IPS-11a (cell line): ENCODE results near the gene NAT10.

Experiments used
- H3K4me3 ChIP-seq: one replicate; pipeline ENCODE4 v1.5.1; 2013; ENCODE audit warnings: low read depth, low read length, control low read depth

NAT10 gene

DNA sequence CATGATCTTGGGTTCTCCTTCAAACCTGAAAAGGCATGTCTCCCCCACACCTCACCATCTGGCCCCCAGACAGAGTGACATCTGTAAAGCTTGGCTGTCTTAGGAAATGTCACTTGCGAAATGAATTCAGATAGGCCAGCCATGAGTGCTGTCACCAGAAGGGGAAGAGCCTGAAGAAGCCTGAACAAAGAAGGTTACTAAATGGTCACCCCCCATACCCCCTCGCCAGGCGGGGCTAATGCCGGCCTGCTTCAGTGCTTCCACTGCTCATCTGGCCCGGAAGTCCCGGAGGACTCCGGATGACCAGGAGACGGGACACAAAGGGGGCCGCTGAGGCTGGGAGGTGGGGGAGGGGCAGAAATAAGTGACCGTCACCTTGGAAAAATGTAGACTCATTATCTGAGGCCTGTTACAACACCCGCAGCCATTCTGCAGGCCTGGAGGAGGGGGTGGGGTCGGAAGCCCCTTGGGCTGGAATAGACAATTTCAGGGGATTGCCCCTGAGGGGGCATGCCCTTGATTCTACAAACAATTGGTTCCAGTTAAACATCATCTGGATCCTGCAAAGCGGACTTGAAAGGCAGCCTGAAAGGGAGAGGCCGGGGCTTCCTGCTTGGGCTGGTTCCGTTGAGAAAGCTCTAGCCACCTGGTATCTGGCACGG is 43.2 kb downstream of the NAT10 start:
- no peak overlapping the region for H3K4me3 ChIP-seq

DNA sequence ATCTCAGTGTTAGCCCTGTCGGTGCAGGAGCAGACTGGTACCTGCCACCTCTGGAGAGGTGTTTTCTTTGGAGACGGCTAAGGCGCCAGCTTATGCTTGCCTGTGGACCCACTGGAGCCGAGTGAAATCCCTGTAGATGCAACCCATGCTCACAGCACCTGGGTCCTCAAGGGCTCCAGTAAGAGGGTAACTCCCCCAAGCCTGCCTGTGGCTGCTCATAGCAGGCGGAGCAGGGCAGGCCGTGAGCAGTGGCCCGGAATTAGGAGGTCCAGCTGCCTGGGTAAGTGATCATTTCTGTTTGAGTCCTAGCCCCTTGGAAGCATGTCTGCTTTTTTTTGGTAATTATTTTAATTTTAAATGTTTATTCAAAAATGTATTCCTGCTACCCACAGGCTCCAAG is 43.8 kb downstream of the NAT10 start:
- no peak overlapping the region for H3K4me3 ChIP-seq

DNA sequence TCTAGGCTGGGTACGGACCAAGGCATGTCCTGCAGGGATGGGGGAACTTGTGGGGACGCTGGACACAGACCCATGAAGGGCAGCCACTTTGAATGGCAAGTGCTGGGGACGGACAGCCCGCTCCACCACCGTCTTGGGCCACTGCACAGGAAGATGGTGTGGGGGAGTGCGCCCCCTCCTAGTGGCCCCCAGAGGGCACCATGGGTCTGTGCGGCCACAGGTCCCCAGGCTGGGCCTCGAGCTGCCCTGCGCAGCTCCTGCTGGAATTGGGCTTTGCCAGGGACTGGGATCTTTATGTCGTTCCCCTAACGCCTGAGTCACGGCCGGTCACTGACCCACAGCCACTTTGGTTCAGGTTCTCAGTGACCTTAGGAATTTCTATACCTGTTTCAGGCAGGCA is 44.4 kb downstream of the NAT10 start:
- no peak overlapping the region for H3K4me3 ChIP-seq

DNA sequence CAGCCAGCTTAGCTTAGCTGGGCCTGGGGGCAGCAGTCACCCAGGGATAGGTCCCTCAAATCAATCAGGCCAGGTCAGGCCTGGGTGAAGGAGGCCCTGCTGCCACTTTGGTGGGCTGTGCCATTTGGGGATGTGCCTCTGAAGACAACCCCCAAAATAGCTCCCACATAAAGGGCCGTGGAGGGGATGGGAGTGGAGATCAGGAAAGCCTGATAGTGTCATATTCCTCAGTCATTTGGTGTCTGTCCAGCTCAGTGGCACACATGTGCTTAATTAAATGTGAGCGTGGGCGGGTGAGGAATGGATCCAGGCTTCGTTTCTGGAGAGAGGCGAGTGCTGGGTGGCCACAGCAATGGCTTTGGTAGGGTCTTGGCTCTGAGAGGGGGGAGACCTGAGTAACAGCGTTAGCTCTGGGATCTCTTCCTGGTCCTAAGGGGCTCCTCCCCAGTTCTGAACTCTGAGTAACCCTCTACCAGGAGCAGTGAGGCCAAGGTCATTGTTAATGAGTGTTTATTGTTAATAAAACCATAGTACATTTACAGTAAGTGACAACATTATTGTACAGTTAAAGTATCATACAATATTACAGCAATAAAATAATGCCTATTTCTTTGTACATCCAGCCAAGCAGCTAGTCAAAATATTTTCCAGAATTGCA is 45.2 kb downstream of the NAT10 start:
- no peak overlapping the region for H3K4me3 ChIP-seq

DNA sequence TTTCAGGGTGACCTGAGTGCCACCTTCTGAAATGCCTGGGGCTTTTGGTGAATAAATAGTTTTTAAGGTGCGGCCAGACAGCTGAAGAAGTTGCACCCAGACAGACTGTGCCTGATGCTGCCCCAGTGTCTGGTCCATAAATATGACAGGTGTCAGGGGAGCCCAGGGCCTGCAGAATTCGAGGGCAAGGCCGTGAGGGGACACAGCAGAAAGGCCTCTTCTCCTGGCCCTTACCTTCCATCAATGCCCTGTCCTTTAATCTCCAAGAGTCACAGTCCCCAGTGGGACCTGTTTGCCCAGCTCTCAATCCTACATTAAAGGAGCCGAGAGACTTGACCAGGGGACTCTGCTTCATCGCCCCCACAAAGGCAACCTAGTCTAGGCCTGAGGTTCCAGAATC is 45.7 kb downstream of the NAT10 start:
- no peak overlapping the region for H3K4me3 ChIP-seq

DNA sequence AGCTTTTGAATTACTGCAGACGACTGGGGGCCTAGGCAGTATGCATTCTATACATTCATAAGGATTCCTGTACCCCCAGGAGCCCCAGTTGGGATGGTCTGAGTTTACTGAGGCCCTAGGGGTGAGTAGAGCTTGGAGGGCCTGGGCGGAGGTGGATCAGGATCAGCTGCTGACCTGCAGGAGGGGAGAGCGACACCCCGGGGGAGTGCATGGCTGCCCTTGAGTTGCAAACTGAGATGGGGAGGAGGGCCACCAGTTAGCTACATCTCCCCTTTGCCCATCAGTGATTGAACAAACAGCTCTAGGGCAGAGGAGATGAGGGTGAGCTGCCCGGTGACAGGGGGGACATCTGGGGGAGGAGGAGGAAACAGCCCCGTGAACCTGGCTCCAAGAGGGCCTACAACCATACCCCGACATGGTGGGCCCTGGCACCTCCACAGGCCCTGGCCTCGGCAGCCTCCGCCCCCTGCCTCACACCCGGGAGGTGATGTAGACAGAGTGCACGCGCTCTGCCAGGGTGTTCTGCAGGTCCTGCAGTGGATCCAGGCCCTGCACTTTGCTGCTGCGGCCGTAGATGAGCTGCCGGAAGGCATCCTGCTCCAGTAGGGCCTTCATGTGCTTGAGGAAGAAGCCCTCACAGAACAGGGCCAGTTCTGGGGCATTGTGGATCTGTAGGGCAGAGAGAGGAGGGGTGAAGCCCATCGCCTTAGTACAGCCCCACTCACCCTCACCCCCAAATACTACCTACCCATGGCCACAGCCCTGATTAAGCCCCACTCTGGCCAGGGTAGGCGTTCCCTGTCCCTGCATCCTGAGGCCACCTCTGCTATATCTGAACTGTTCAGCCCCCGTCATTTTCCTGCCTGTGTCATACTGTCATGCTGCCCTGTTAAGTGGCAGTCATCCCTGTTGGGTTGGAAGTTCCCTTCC is 46.8 kb downstream of the NAT10 start:
- H3K4me3 ChIP-seq, result no peak overlapping the region

DNA sequence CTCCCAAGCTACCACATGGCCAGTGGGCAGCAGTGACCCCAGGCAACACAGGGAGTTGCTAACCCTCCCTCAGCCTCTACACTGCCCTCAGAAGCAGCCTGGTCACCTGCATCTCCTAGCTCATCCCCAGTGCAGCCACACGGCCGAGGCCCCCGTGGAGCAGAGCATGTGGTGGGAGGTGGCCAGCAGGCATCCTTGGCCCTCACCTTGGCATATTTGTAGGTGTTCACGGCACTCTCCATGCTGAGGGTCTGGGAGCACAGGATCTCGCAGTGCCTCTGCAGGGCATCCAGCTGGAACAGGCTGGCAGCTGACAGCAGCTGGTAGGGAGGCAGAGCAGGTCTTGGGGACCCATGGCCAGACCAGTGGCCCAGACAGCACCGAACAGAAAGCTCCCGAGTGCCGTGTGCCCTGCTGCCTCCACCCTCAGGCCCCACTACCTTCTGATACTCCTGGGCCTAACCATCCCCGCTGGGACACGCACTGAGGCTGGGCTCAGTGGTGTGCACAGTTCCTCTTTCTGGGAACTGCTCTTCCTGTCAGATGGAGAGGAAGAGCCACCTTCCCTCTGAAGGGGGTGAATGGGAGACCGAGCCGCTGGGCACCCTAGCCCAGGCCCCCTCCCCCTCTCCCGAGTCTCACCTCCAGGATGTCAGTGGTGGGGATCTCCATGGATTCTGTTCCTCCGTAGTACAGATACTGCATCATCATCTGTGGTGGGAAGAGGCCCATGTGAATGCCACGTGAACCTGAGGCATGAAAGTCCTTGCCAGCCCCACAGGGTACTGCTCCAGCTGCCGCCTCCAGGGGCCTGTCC is 48.8 kb downstream of the NAT10 start:
- no peak overlapping the region for H3K4me3 ChIP-seq

DNA sequence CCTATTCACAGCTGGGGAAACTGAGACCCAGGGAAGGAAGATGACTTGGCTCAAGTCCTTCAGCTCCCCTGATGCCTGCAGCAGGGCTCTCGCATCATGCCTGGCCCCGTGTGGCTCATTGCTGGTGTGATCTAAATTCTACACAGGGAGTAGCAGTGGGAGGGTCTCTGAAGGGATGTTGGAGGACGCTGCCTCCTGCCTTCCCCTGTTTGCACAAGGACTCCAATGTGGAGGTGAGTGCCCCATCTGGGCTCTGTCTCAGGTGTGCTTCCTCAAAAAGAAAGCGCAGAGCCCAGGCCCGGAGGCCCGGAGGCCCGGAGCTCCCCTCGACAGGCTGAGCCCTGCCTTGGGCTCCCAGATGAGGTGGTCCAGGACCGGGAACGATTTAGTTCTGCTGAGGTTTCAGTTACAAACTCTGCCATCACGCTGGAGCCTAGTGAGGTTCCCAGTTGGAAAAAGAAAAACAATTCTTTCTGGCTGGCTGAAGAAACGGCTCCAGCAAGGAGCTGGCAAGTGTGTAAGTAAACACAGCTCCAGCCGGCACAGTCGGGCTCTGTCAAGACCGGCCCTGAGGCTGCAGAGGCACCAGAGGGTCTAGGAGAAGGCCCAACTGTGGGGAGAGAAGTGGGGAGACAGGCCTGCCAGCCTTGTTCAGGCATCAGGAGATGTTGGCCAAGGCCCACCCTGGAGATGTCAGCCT is 49.8 kb downstream of the NAT10 start:
- no peak overlapping the region for H3K4me3 ChIP-seq

DNA sequence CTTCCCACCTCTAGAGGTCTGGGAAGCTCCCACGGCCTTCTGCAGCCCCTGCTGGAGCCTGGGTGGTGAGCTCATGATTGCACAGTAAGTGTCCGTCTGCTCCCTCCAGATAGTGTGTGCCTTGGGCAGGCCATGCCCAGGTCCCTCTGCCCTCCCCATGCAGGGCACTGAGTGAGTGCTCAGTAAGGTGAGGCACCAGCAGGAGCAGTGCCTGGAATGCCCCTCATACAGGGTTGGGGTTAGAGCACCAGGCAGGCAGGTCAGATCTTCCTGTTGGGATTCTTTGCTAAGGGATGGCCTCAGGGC is 50.3 kb downstream of the NAT10 start:
- H3K4me3 ChIP-seq, result no peak overlapping the region

DNA sequence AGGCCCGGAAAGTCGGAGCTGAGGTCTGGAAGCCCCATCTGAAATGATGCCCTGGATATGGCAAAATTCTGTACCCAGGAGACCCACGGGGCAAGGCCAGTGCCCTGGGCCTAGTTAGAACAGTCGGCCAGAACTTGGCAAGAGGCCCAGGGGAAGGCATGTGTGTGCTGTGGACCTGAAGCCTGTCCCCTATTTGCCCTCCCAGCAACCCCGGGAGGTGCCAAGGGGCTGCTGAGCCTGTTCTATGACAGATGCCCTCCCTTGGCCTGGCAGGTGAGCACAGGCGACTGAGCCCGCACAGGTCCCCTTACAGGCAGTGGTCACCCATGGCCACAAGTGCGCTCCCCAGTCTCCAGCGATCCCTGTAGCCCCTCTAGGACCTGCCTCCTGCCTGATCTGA is 51.7 kb downstream of the NAT10 start:
- H3K4me3 ChIP-seq, result no peak overlapping the region

DNA sequence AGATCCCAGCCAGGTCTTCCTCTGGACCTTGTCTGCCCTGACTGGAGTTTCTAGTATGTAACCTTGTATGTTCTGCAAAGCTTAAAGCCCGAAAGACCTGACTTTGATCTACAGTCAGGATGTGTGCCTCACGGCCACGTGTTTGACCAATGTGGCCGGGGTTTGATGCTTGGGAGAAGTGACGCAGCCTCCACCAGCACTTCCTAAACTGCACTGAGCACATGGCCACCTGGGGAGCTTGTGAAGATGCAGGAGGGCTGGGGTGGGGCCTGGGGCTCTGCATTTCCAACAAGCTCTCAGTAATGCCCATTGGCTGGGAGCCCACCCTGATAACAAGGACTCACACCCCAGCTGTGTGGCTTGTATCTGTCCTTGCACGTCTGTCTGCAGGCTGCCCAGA is 53.2 kb downstream of the NAT10 start:
- no peak overlapping the region for H3K4me3 ChIP-seq

DNA sequence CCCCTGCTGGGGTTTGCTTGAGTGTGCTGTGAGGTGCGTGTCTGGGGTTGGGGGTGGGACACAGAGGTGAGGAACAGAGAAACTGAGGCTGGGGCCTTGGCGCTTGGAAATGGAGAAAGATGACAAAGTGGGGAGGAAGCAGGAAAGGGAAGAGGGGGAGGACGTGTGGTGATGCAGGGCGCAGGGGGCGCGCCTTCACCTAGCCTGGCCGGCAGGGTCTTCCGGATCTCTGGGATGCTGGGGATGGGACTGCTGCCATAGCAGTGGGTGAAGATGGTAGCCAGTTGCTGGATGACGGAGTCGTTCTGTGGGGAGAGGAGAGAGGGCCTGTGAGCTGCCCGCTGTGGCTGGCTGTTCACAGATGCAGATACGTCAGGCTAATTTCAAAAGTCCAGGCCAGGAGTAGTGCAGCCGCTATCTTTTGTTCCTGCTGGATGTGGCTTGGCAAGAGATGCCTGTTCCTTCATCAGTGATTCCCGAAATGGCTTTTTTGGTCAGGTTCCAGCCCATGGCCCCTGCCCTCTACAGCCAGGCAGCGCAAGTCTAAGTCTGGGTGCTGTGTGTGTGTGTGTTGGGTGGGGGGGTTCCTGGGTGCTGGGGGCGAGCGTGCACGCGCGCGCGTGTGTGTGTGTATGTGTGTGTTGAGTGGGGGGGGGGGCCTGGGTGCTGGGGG is 54.8 kb downstream of the NAT10 start:
- no peak overlapping the region for H3K4me3 ChIP-seq

DNA sequence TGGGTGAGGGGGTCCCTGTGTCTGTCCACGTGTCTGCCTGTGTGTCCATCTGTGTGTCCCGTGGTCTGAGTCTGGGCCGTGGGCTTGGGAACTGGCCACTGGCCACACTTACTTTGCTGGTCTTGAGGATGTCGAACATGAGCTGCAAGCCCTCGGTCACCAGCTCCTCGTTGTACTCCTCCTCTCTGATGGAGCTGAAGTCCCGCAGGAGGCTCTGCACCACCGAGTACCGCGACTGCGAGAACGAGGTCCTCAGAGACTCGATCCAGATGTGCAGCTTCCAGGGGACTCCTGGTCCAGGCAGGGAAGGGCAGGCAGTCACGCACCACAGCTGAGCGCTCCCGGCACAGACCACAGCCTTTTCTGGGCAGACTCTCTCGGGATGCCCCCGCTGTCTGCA is 55.4 kb downstream of the NAT10 start:
- no peak overlapping the region for H3K4me3 ChIP-seq

DNA sequence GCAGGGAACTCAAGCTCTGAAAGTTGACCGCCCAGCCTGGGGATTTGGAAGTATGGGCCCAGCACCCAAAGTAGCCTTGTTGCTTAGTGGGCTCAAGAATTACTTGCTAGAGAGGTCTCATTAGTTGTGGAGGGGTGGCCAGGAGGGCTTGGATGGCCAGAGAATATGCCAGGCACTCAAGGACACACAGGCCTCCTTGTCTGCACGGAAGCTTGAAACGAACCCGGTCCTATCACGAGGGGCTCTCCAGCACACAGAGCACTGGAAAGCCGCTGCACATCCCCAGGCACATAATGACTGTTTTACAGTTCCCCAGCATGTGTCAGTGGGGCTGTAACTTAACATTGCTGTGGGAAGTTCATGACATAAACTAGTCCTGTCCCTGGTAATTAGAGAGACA is 55.9 kb downstream of the NAT10 start:
- H3K4me3 ChIP-seq, result no peak overlapping the region

DNA sequence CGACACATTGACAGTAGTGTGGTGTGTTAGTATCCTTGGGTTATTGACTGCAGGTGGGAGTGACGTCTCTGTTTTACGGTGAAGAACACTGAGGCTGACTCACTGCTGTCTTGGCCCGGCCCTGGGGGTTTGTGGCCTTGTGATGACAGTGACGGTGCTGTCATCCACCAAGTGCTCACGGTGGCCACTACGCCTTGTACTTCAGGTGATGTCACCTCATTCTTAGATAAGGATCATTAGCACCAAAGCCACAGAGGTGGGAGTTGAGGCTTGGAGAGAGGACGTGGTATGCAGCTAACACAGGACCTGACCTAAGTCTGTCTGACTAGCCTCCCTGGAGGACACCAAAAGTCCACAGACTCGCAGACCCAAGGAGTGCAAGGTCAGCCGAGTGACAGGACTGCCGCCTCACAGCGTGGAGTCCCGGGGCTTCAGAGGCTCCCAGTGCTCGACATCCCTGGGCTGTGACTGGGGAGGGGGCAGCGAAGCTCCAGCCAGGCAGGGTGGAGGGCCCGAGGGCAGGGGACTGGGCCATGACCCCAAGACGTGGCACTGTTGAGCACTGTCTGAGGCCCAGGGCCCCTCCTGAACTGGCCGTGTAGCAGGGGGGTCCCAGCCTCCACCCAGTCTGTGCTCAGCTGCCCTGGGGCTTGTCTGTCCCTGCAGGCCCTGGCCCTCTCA is 56.5 kb downstream of the NAT10 start:
- H3K4me3 ChIP-seq, result no peak overlapping the region

DNA sequence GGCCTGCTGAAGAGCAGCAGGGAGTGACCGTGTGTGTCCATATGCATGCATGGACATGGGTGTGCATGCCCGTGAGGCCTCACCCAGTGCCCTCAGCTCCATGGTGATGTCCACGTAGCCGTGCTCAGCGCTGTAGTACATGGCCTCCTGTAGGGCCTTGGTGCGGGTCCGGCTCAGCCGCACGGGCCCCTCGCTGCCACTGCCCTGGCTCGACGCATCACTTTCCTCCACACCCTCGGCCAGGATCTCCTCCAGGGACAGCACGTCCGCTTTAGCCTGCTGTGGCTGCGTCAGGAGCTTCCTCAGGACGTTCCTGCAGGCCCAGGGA is 57.0 kb downstream of the NAT10 start:
- H3K4me3 ChIP-seq, result no peak overlapping the region

DNA sequence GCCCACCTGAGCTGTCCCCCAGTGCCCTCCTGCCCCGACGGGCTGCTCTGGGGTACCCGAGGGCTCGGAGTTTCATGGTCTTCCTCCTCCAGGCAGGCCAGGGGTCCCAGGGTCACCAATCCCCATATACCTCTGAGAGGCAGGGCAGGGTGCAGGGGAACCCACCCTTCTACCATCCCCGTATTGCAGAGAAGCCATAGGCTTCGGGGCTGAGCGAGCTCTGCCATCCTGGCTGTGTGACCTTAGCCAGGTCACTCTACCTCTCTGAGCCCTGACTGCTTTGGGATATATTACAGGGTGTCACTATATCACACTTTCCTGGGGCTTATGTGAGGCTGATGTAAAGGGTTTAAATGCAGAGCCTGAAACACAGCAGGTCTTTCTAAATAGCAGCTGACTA is 57.4 kb downstream of the NAT10 start:
- H3K4me3 ChIP-seq, result no peak overlapping the region

DNA sequence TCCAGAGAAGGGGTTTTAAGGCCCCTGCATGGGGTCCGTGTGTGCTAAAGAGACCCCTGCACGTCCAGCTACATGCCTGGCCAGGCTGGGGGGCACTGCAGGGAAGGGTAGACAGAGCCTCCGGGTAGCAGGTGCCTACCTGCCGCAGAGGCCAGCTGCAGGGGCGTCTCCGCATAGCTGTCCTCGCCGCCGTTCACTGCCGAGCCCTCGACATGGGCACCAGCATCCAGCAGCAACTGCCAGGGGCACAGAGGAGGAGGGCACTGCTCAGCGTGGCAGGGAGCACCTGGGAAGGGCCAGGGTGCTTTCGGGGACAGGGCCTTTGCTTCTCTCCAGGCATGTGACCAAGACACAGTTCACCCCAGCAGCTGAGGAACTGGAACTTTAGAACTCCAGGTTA is 59.7 kb downstream of the NAT10 start:
- no peak overlapping the region for H3K4me3 ChIP-seq

DNA sequence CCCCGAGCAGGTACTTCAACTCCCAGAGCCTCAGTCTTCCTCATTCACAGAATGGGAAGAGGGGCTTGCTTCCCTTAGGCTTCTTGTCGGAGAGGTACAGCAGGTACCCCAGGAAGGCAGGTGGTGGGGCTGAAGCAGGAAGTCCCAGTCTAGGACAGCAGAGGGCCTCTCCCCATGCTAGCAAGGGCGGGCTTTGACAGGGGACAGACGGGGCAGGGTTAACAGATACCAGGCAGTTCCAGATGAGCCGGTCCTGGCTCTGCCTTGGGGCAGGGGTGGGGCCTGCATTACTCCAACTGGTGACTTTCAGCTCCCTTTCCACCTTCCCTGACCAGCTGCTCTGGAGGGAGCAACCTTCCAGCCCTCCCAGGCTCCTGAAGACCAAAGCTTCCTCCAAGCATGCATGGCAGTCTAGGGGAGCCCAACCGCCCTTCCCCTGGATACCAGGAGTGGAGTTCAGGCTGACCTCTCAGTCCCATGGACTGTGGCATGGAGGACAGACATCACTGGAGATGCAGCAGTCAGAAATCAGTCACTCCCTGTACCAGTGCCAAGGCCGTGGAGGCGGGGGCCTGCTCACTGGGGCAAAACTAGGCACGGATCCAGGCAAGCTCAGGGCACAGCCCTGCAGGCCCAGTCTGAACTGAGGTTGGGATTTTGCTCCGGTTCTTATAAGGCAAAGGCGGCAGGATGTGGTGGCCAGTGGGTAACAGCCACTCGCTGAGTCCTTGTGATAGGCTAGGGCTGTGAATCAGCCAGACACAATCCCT is 60.5 kb downstream of the NAT10 start:
- H3K4me3 ChIP-seq, result no peak overlapping the region
